ENCODE data around the gene TPD52L2.

The TPD52L2 gene

DNA sequence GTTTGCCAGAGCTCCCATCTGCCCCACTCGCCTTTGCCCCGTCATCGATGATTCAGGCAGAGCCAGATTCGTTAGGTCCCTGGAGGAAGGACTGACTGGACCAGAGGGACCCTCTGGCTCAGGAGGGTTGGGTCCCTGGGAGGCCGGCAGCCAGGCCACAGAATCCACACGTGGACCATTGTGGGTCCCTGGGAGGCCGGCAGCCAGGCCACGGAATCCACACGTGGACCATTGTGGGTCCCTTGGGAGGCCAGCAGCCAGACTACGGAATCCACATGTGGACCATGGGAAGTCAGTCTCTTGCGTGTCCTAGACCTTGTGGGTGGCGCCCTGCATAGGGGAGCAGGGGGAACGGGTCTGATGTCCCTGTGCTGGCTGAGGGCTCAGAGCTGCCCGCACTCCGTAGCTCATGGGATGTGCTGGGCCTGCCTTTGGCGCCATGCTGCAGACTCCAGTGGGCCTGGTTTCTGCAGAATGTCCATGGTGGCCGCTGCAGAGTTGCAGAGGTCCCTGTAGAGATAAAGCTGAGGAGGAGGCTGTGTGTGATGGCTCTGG, 67.6 kb downstream of the TPD52L2 start:
- DNase-seq (ENCODE audit: low read depth) = no peak

- DNase-seq (ENCODE audit: low read depth) = no peak
Measured at GRCh38 chr20:63933646-63934045, 68.6 kb downstream of the TPD52L2 start.

DNA sequence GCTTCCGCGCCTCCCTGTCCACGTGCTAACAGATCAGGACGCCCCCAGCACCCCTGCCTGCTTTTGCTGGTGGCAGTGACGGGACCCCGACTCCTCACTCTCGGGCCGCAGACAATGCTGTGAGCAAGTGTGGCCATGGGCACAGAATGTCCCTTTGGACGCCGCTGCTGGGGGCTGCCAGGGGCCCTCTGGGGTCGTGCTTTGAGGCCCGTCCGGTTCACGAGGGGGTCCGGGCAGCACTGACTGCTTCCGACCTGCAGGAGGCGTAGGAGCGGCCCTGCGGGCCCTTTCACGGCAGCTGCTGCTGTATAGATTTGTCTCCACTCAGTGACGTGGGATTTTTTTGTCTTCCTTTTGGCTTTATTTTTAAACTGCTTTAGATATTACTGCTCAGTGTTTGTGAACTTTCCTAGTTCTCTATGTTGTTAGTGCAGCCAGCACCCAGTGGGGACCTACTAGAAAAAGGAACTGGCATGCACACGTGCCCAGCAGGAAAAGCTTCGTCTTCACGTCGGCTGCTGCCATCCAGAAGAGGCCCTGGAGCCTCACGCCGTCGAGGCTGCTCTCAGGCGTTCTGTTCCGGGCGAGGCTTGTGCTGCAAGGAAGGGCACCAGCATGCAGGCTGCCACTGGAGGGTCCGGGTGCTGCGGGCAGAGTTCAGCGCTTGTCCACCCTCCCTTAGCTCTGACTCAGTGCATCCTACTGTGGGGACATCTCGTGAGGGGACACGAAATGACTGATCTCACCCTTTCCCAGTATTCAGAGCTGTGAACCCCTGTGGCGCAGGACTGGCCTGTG, 69.4 kb downstream of the TPD52L2 start:
- no peak for DNase-seq (ENCODE audit: low read depth)

GRCh38 chr20:63935447-63935846, 70.4 kb downstream of the TPD52L2 start:
- no peak for DNase-seq (ENCODE audit: low read depth)

DNA sequence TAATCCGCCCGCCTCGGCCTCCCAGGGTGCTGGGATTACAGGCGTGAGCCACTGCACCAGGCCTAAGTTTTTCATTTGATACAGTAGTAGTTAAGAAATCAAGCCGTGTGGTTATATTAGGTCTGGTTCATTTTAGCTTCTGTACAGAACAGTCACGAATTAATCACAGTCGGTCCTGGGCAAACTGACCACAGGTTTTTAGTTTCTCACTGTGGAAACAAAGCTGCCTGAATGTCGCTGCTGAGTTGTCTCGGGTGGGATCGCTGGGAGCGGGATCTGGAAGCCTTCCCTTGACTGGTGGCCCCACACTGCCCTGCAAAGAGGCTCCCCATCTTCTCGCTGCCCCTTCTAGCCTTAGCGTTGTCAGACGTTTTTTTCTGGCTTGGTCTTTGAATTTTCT, 72.5 kb downstream of the TPD52L2 start:
- no peak for DNase-seq (ENCODE audit: low read depth)

DNA sequence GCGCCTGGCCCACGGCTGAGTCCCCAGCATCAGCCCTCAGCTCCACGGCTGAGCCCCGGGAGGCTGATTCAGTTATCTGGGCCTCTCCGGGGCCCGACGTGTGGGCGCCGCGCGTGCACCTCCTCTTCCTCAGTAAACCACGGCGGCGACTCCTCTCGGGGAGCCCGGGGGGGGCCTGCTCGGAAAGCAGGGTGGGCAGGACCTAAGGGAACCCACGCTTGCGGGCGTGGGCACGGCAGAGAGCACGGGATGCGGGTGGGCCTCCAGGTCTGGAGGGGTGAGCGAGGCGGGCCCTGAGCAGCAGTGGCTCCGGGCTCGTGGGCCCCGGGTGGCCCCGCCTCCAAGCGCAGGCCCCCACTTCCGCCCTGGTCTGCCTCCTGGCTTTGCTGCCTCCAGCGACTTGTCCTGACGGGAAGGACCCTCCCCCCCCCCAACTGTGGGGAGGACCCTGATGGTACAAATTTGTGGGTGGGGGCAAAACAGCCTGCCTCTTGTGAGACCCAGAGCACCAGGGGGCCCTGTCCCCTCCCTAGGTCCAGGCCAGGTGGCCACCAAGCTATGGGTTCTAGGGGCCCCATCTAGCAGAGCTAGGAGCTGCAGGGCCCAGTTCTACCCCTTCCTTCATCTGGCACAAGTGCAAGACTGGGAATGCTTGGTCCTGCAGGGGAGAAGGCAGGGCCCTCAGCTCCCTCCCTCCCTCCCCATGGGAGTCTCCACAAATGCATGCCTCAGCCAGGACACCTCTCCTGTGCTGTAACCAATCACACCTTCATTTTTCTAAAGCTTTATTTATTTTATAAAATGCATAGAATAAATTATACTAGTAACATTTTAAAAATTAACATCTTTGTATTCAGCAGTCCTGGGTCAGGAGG, 74.2 kb downstream of the TPD52L2 start:
- no peak for DNase-seq (ENCODE audit: low read depth)

DNA sequence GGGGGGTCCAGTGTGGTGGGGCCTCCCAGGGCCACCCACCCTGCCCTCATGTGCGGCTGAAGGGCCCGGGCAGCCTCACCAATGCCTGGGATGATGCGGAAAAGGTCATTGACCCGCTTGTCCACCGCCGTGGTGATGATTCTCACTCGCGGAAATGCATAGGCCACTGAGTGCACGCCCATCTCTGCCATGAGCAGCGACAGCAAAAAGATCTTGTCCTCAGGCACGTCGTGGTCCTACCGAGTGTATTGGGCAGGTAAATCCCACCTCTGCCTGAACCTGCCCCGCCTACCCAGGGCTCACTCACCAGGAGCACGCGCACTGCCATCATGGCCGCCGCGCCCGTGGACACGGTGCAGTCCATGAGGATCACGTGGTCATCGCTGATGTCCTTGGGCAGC, 75.0 kb downstream of the TPD52L2 start:
- no peak for DNase-seq (ENCODE audit: low read depth)

- no peak for DNase-seq (ENCODE audit: low read depth)
Measured at GRCh38 chr20:63940472-63941266, 75.6 kb downstream of the TPD52L2 start.

Measured in activated T-cell treated with anti-CD3 and anti-CD28 coated beads for 1 hour (primary cell).